DND-41 (cell line): ENCODE measurements around the gene ZNF205.

ENCODE experiments used
- CTCF ChIP-seq: IDR thresholded peaks from 2 replicates; pipeline ENCODE4 v1.5.1; 2012; ENCODE audit warnings: borderline replicate concordance, low read length, moderate library complexity, mild to moderate bottlenecking; ENCODE audit not compliant: poor library complexity, severe bottlenecking; ENCODE audit errors: extremely low read depth
- EZH2 ChIP-seq: IDR thresholded peaks from 3 replicates; pipeline ENCODE4 v1.6.1; 2012; ENCODE audit warnings: borderline replicate concordance, low read depth, mild to moderate bottlenecking, moderate library complexity, low read length, inconsistent platforms; ENCODE audit not compliant: severe bottlenecking

- TF ChIP-seq CTCF (no peak), EZH2 (no peak)
Measured at GRCh38 chr16:3115561-3115960, 3.2 kb downstream of the ZNF205 start.
